Measurements from ENCODE around the gene TST. TPM values are rescaled to one million over a fixed set of nuclear protein-coding genes. Genes with fewer than 3 reads are reported as not detected.

Gene TST
- total and polyA plus RNA-seq, 2 donors (not counting 1 experiment from before 2014, with no cell fraction given): 1.4 to 5.9 TPM

GRCh38 chr22:37050913-37051312 lies 31.7 kb upstream of the TST start:
- no peak for ATAC-seq (ENCODE audit: low read depth)
- no peak for TF ChIP-seq EZH2 (IDR thresholded peaks at IDR 0.05; ENCODE audit: borderline replicate concordance, insufficient read depth, low read depth, low read length, poor library complexity, severe bottlenecking)
- no peak for TF ChIP-seq CTCF (IDR thresholded peaks at IDR 0.05)
- ChIA-PET POLR2A (interaction anchor here (0.5 to 0.7 kb wide), 3 partner anchors 30 to 505 kb away, joined by 4 to 6 read pairs (median 5); no protein-coding TSS in a partner anchor), CTCF (interaction anchor here (1.3 to 2.4 kb wide), 4 partner anchors 8 to 73 kb away, joined by 3 to 9 read pairs (median 4); partner anchors contain the start of gene TST)
- Histone ChIP-seq H3K36me3 (replicated peaks in 1 of 2; ENCODE audit: control extremely low read depth in 1 of 2, control insufficient read depth in 1 of 2, extremely low read depth in 1 of 2, insufficient read depth in 2 of 2, low read length in 1 of 2) (peaks cover 0 to 2% of the 10 kb centered on the region in 2 experiments), H3K9ac (ENCODE audit: low read length) (no peak overlapping the region), H3K4me3 (ENCODE audit: control extremely low read depth in 1 of 5, extremely low read depth in 1 of 5, insufficient read depth in 1 of 5, low read depth in 2 of 5, low read length in 4 of 5) (no peak overlapping the region), H3K79me2 (ENCODE audit: control insufficient read depth, insufficient read depth, low read length) (no peaks in the 10 kb centered on the region), H3K27ac (ENCODE audit: low read length in 2 of 2) (no peak overlapping the region), H2AFZ (ENCODE audit: insufficient read depth, low read depth, low read length, poor library complexity, severe bottlenecking) (no peak overlapping the region), H4K20me1 (ENCODE audit: control insufficient read depth, insufficient read depth, low read length, poor library complexity, severe bottlenecking) (no peaks in the 10 kb centered on the region), H3K4me2 (replicated peaks; ENCODE audit: low read depth, low read length, poor library complexity, severe bottlenecking) (peak overlapping the region; percentile 95), H3K9me3 (ENCODE audit: control extremely low read depth in 1 of 3, control insufficient read depth in 2 of 3, insufficient read depth in 1 of 3, low read length in 2 of 3) (no peaks in the 10 kb centered on the region), H3K27me3 (replicated peaks in 1 of 4; ENCODE audit: control extremely low read depth in 1 of 4, control insufficient read depth in 3 of 4, insufficient read depth in 4 of 4, low read length in 3 of 4) (no peaks in the 10 kb centered on the region), H3K4me1 (ENCODE audit: control insufficient read depth in 2 of 2, insufficient read depth in 2 of 2, low read length in 2 of 2) (peaks cover 7 to 20% of the 10 kb centered on the region in 2 donors)
- Mint-ChIP-seq H3K4me1 (peaks cover 12% of the 10 kb centered on the region), H3K4me3 (peak overlapping the region; percentile 71), H3K9me3 (ENCODE audit: insufficient read depth) (no peaks in the 10 kb centered on the region), H3K27me3 (no peaks in the 10 kb centered on the region), H3K27ac (no peak overlapping the region)
- intact Hi-C loops (cut with micrococcal nuclease): loop anchor here (1.0 to 5.0 kb wide), 2 partner anchors 275 to 1749 kb away; partner anchors contain the start of gene IFT27
- no peak for DNase-seq
- WGBS (ENCODE audit: insufficient coverage): 90% methylated on average over 3 of the region's 6 CpGs

GRCh38 chr22:37049224-37049623 lies 30.0 kb upstream of the TST start:
- ChIA-PET POLR2A (interaction anchor here (0.7 kb wide), 1 partner anchor 111 kb away, joined by 4 read pairs; no protein-coding TSS in a partner anchor), CTCF (interaction anchor here (1.7 kb wide), 1 partner anchor 27 kb away, joined by 3 read pairs; no protein-coding TSS in a partner anchor)
- Histone ChIP-seq H3K9ac (ENCODE audit: low read length) (no peak overlapping the region), H3K4me3 (ENCODE audit: control extremely low read depth in 1 of 5, extremely low read depth in 1 of 5, insufficient read depth in 1 of 5, low read depth in 2 of 5, low read length in 4 of 5) (no peak overlapping the region), H3K79me2 (ENCODE audit: control insufficient read depth, insufficient read depth, low read length) (no peaks in the 10 kb centered on the region), H3K4me2 (replicated peaks; ENCODE audit: low read depth, low read length, poor library complexity, severe bottlenecking) (no peak overlapping the region), H4K20me1 (ENCODE audit: control insufficient read depth, insufficient read depth, low read length, poor library complexity, severe bottlenecking) (no peaks in the 10 kb centered on the region), H3K27ac (ENCODE audit: low read length in 2 of 2) (no peak overlapping the region), H3K36me3 (replicated peaks in 1 of 2; ENCODE audit: control extremely low read depth in 1 of 2, control insufficient read depth in 1 of 2, extremely low read depth in 1 of 2, insufficient read depth in 2 of 2, low read length in 1 of 2) (peaks cover 0 to 2% of the 10 kb centered on the region in 2 experiments), H3K27me3 (replicated peaks in 1 of 4; ENCODE audit: control extremely low read depth in 1 of 4, control insufficient read depth in 3 of 4, insufficient read depth in 4 of 4, low read length in 3 of 4) (no peaks in the 10 kb centered on the region), H2AFZ (ENCODE audit: insufficient read depth, low read depth, low read length, poor library complexity, severe bottlenecking) (no peak overlapping the region), H3K4me1 (ENCODE audit: control insufficient read depth in 2 of 2, insufficient read depth in 2 of 2, low read length in 2 of 2) (peaks cover 16 to 31% of the 10 kb centered on the region in 2 donors), H3K9me3 (ENCODE audit: control extremely low read depth in 1 of 3, control insufficient read depth in 2 of 3, insufficient read depth in 1 of 3, low read length in 2 of 3) (no peaks in the 10 kb centered on the region)
- no peak for TF ChIP-seq EZH2 (IDR thresholded peaks at IDR 0.05; ENCODE audit: borderline replicate concordance, insufficient read depth, low read depth, low read length, poor library complexity, severe bottlenecking)
- no peak for TF ChIP-seq CTCF (IDR thresholded peaks at IDR 0.05)
- no peak overlapping the region for H3K4me3 Mint-ChIP-seq
- WGBS (ENCODE audit: insufficient coverage): 88% methylated on average over 2 of the region's 2 CpGs
- intact Hi-C loops (cut with micrococcal nuclease): loop anchor here (10.0 kb wide), 1 partner anchor 194 kb away; no protein-coding TSS in a partner anchor
- peaks cover 24% of the 10 kb centered on the region for H3K4me1 Mint-ChIP-seq
- H3K9me3 Mint-ChIP-seq (ENCODE audit: insufficient read depth): no peaks in the 10 kb centered on the region
- H3K27me3 Mint-ChIP-seq: no peaks in the 10 kb centered on the region
- DNase-seq: no peak
- ATAC-seq (ENCODE audit: low read depth): no peak
- H3K27ac Mint-ChIP-seq: no peak overlapping the region
